SK-N-SH treated with all-trans-retinoic acid at 6 μM for 48 hours (cell line): ENCODE results near the gene XKR8.

Source experiments
- ATAC-seq: fragments of 200-7000 bp; cut with Tn5 transposase; 3 replicates; pipeline ENCODE4 v1.9.1; 2020; ENCODE audit warnings: mild to moderate bottlenecking, moderate library complexity
- CSDC2 ChIP-seq: fragments of 250-450 bp; sonication (Bioruptor Pico); IDR thresholded peaks from 2 replicates; pipeline ENCODE4 v1.5.0; 2020; ENCODE audit warnings: mild to moderate bottlenecking, moderate library complexity
- ESRRG ChIP-seq: fragments of 250-450 bp; sonication (Bioruptor Pico); IDR thresholded peaks from 2 replicates; pipeline ENCODE4 v1.6.1; 2021; ENCODE audit warnings: mild to moderate bottlenecking
- GLIS3 ChIP-seq: fragments of 250-450 bp; sonication (Bioruptor Pico); IDR thresholded peaks from 2 replicates; pipeline ENCODE4 v1.5.0; 2020; ENCODE audit warnings: mild to moderate bottlenecking, moderate library complexity
- ISL1 ChIP-seq: fragments of 250-450 bp; sonication (Bioruptor Pico); IDR thresholded peaks from 2 replicates; pipeline ENCODE4 v2.1.2; 2022; ENCODE audit warnings: mild to moderate bottlenecking, moderate library complexity
- OSR1 ChIP-seq: fragments of 250-450 bp; sonication (Bioruptor Pico); IDR thresholded peaks from 2 replicates; pipeline ENCODE4 v1.8.0; 2022; ENCODE audit warnings: moderate library complexity, mild to moderate bottlenecking, inconsistent platforms
- PATZ1 ChIP-seq: fragments of 250-450 bp; sonication (Bioruptor Pico); IDR thresholded peaks from 2 replicates; pipeline ENCODE4 v1.8.0; 2020; ENCODE audit warnings: mild to moderate bottlenecking, moderate library complexity, borderline replicate concordance
- POU6F1 ChIP-seq: fragments of 250-450 bp; sonication (Bioruptor Pico); IDR thresholded peaks from 2 replicates; pipeline ENCODE4 v1.8.0; 2021; ENCODE audit warnings: low read depth, mild to moderate bottlenecking, moderate library complexity, borderline replicate concordance
- PPARA ChIP-seq: fragments of 250-450 bp; sonication (Bioruptor Pico); IDR thresholded peaks from 2 replicates; pipeline ENCODE4 v1.5.0; 2020; ENCODE audit warnings: mild to moderate bottlenecking, borderline replicate concordance
- RARB ChIP-seq: fragments of 250-450 bp; sonication (Bioruptor Pico); IDR thresholded peaks from 2 replicates; pipeline ENCODE4 v1.8.0; 2021; ENCODE audit warnings: mild to moderate bottlenecking, moderate library complexity
- SNAI2 ChIP-seq: fragments of 250-450 bp; sonication (Bioruptor Pico); IDR thresholded peaks from 2 replicates; pipeline ENCODE4 v1.5.0; 2020; ENCODE audit warnings: mild to moderate bottlenecking, moderate library complexity
- TCF4 ChIP-seq: fragments of 250-450 bp; sonication (Bioruptor Pico); IDR thresholded peaks from 2 replicates; pipeline ENCODE4 v1.8.0; 2021; ENCODE audit warnings: mild to moderate bottlenecking, moderate library complexity, borderline replicate concordance
- TOX ChIP-seq: fragments of 250-450 bp; sonication (Bioruptor Pico); IDR thresholded peaks from 2 replicates; pipeline ENCODE4 v1.8.0; 2021; ENCODE audit warnings: mild to moderate bottlenecking, moderate library complexity, borderline replicate concordance
- TSHZ2 ChIP-seq: fragments of 250-450 bp; sonication (Bioruptor Pico); IDR thresholded peaks from 2 replicates; pipeline ENCODE4 v1.5.0; 2020; ENCODE audit warnings: mild to moderate bottlenecking, moderate library complexity
- ZC3H10 ChIP-seq: fragments of 250-450 bp; sonication (Bioruptor Pico); IDR thresholded peaks from 2 replicates; pipeline ENCODE4 v1.5.1; 2021; ENCODE audit warnings: mild to moderate bottlenecking, moderate library complexity
- ZFP3 ChIP-seq: fragments of 250-450 bp; sonication (Bioruptor Pico); IDR thresholded peaks from 2 replicates; pipeline ENCODE4 v1.5.0; 2020; ENCODE audit warnings: mild to moderate bottlenecking, moderate library complexity
- ZFP30 ChIP-seq: fragments of 450-650 bp; formaldehyde crosslinking; IDR thresholded peaks from 2 replicates; pipeline ENCODE4 v1.5.0; 2022; ENCODE audit warnings: mild to moderate bottlenecking, moderate library complexity
- ZNF565 ChIP-seq: fragments of 450-650 bp; formaldehyde crosslinking; conservative IDR thresholded peaks from 2 replicates; pipeline ENCODE4 v1.5.0; 2020; ENCODE audit warnings: low read depth, mild to moderate bottlenecking, moderate library complexity
- ZNF70 ChIP-seq: fragments of 450-650 bp; formaldehyde crosslinking; IDR thresholded peaks from 2 replicates; pipeline ENCODE4 v1.5.0; 2020; ENCODE audit warnings: mild to moderate bottlenecking, moderate library complexity
- ZNF8 ChIP-seq: fragments of 450-650 bp; formaldehyde crosslinking; IDR thresholded peaks from 2 replicates; pipeline ENCODE4 v1.5.0; 2020; ENCODE audit warnings: mild to moderate bottlenecking, moderate library complexity

XKR8 gene

GRCh38 chr1:27940297-27940696 is 19.5 kb upstream of the XKR8 start:
- no peak for TF ChIP-seq GLIS3 (CRISPR knock-in tag)
- TF ChIP-seq SNAI2 = no peak
- no peak for TF ChIP-seq ZNF8 (CRISPR knock-in tag)
- no peak for TF ChIP-seq CSDC2 (CRISPR knock-in tag)
- TF ChIP-seq TCF4 (CRISPR knock-in tag) = no peak
- no peak for TF ChIP-seq PATZ1
- TF ChIP-seq RARB = no peak
- TF ChIP-seq ZFP3 (CRISPR knock-in tag) = no peak
- TF ChIP-seq TOX (CRISPR knock-in tag) = no peak
- no peak for TF ChIP-seq ZNF70
- no peak for TF ChIP-seq ZNF565 (CRISPR knock-in tag)

DNA sequence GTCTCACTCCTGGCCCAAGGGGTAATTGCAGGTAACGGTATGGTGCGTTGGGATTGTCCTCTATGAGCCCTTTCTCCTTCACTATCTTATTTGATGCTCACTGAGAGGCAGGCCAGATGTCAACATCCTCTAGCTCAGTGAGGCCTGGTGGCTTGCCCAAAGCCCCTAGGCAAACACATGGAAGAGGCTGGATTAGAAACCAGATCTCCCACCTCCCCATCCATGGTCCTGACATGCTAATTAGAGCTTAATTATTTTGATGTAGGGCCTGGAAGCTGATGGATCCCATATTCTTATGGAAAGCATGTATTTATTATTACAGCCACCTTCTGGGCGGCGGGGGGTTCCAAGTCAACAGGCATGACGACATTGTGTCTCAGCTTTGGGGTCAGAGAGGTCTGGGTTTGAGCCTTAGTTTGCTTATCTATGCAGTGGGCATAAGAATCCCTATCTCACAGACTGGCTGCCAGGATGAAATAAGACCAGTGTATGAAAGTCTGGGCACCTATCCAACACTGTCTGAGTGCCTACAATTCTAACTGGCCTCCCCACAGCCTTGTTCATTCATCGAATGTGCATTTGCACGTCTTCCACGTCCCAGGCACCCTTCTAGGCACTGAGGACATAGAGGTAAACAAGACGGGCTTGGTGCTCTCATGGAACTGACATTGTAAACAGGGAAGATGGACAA is 18.8 kb upstream of the XKR8 start:
- ATAC-seq = no peak

More at GRCh38 chr1:27940297-27940696, 19.5 kb upstream of the XKR8 start:
- peak; percentile 52 for ATAC-seq

DNA sequence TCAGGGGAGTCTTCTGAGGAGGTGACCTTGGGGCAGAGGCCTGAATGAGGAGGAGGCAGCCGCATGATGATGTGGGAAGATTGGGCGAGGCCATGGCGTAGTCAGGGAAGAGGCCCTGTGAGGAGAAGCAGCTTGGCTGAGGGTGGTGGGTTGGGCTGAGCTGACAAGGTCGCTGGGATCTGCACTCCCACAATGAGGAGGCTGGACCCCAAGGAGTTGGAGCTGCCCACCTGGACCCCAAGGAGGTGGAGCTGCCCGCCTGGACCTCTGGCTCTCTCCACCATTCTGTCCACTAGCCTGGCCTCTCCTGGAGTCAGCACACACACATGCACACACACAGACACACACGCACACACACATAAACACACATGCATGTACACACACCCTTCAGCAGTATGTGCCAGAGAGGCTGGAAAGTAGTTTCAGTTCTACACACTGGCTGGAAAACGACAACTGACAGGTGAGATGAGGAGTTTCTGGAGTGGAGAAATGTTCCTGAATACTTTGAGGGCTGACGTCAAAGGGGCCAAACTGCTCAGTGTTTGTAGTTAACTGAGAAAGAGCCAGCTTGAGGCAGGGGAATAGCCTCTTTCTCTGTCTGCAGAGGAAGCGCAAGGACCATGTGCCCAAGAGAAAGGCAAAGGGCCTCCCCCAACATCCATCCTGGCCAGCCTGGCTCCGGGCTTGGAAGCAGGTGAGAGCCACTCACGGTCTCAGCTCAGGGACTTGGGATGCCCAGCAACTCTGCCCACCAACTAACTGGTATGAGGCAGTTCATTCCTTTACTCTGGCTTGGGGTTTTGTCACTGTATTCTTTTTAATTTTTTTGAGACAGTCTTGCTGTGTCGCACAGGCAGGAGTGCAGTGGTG is 17.9 kb upstream of the XKR8 start:
- no peak for ATAC-seq

More for the DNA sequence above, 18.8 kb upstream of the XKR8 start:
- no peak for TF ChIP-seq ZNF565 (CRISPR knock-in tag)

GRCh38 chr1:27945020-27945419 is 14.8 kb upstream of the XKR8 start:
- no peak for TF ChIP-seq SNAI2
- TF ChIP-seq TSHZ2 (CRISPR knock-in tag) = no peak
- no peak for TF ChIP-seq ZFP3 (CRISPR knock-in tag)
- ATAC-seq = no peak

More for the DNA sequence above, 17.9 kb upstream of the XKR8 start:
- TF ChIP-seq ZFP30 = no peak
- no peak for TF ChIP-seq ESRRG (CRISPR knock-in tag)

GRCh38 chr1:27949027-27949426 is 10.7 kb upstream of the XKR8 start:
- no peak for ATAC-seq
- no peak for TF ChIP-seq CSDC2 (CRISPR knock-in tag)
- no peak for TF ChIP-seq OSR1 (CRISPR knock-in tag)
- TF ChIP-seq TCF4 (CRISPR knock-in tag) = no peak
- no peak for TF ChIP-seq PATZ1

DNA sequence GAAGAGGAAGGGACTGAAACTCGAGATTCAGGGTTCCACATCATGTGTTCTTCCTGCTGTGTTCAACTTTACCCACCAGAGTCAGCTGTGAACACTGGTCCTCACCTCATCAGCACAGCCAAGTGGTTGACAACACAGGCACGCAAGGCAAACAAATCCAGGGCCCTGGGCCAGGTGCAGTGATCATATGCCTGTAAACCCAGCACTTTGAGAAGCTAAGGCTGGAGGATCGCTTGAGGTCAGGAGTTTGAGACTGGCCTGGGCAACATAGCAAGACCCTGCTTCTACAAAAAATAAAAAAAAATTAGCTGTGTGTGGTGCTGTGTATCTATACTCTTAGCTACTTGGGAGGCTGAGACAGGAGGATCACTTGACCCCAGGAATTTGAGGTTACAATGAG is 8.4 kb upstream of the XKR8 start:
- no peak for ATAC-seq
- no peak for TF ChIP-seq OSR1 (CRISPR knock-in tag)
- no peak for TF ChIP-seq TSHZ2 (CRISPR knock-in tag)
- no peak for TF ChIP-seq CSDC2 (CRISPR knock-in tag)
- no peak for TF ChIP-seq ZC3H10
- TF ChIP-seq ISL1 (CRISPR knock-in tag) = no peak
- no peak for TF ChIP-seq PPARA (CRISPR knock-in tag)
- no peak for TF ChIP-seq ZNF70
- TF ChIP-seq ZNF565 (CRISPR knock-in tag) = no peak
- no peak for TF ChIP-seq POU6F1 (CRISPR knock-in tag)
- TF ChIP-seq TCF4 (CRISPR knock-in tag) = no peak
- TF ChIP-seq ZFP3 (CRISPR knock-in tag) = no peak
- TF ChIP-seq RARB = no peak
- TF ChIP-seq TOX (CRISPR knock-in tag) = no peak
- no peak for TF ChIP-seq ESRRG (CRISPR knock-in tag)
- TF ChIP-seq ZFP30 = no peak
- no peak for TF ChIP-seq SNAI2
